Measurements from ENCODE around the gene CCNJL.

- TF ChIP-seq CTCF (IDR thresholded peaks at IDR 0.05; ENCODE audit: low read depth, low read length, missing input control) (no peak), NR2F2 (IDR thresholded peaks at IDR 0.05) (no peak), ZBTB33 (IDR thresholded peaks at IDR 0.05) (no peak), YY1 (IDR thresholded peaks at IDR 0.05) (no peak), RAD21 (IDR thresholded peaks at IDR 0.05) (no peak), HNF4G (IDR thresholded peaks at IDR 0.05) (no peak), FOXA1 (IDR thresholded peaks at IDR 0.05) (no peak), SP1 (IDR thresholded peaks at IDR 0.05) (no peak), EGR1 (IDR thresholded peaks at IDR 0.05; ENCODE audit: low read depth in 2 of 2) (no peak), JUND (IDR thresholded peaks at IDR 0.05) (no peak), TAF1 (conservative IDR thresholded peaks at IDR 0.05) (no peak), ATF3 (IDR thresholded peaks at IDR 0.05) (no peak)
These were observed 37.9 kb downstream of the CCNJL start for GRCh38 chr5:160274483-160274931.

Measured in liver (tissue), 3 donors.